ENCODE results near the gene ZNF438. TPM values are rescaled to one million over a fixed set of nuclear protein-coding genes. Genes with fewer than 3 reads are reported as not detected.

Gene ZNF438
- total and polyA plus RNA-seq, 10 of the 15 experiments (the other 5 are each of a cell fraction or from before 2014, with no cell fraction given) = 0.93 to 5.2 (median 1.9) TPM

GRCh38 chr10:30883116-30883515, 148.5 kb downstream of the ZNF438 start (continued):
- TF ChIP-seq ZBTB33 (IDR thresholded peaks at IDR 0.05) = no peak
- no peak for TF ChIP-seq SREBF2 (IDR thresholded peaks at IDR 0.05; ENCODE audit: low read length)
- TF ChIP-seq CEBPB (IDR thresholded peaks at IDR 0.05; ENCODE audit: borderline replicate concordance in 1 of 2, low read depth in 2 of 2, low read length in 2 of 2) = no peak
- TF ChIP-seq ATF3 (IDR thresholded peaks at IDR 0.05; ENCODE audit: borderline replicate concordance, extremely low read depth, low read depth, low read length) = no peak
- no peak for TF ChIP-seq PBX3 (IDR thresholded peaks at IDR 0.05; ENCODE audit: insufficient replicate concordance, low read depth, low read length)
- no peak for TF ChIP-seq E2F4 (IDR thresholded peaks at IDR 0.05; ENCODE audit: low read depth, low read length)
- TF ChIP-seq CREM (IDR thresholded peaks at IDR 0.05; ENCODE audit: low read depth) = no peak
- TF ChIP-seq TBL1XR1 (IDR thresholded peaks at IDR 0.05; ENCODE audit: low read depth, low read length) = no peak
- TF ChIP-seq NFIC (IDR thresholded peaks at IDR 0.05; ENCODE audit: low read depth, low read length) = no peak
- TF ChIP-seq HDAC2 (IDR thresholded peaks at IDR 0.05) = no peak
